Natural killer cell treated with Interleukin-12 subunit alpha and Interleukin-12 subunit beta and Interleukin-15 and Interleukin-18, amount 100 ng/mL, for 72 hours (primary cell): ENCODE measurements around the gene KCNQ5. TPM values are rescaled to one million over a fixed set of nuclear protein-coding genes. Genes with fewer than 3 reads are reported as not detected.

Experiments
- ATAC-seq, 2 donors: fragments of 150-1000 bp; cut with Tn5 transposase in 1 of 2; sonication (Bioruptor Pico), chemical (Tn5 transposase) in 1 of 2; 2 replicates each; pipeline ENCODE4 v1.10.0; 2021
- DNase-seq: peaks from one replicate; pipeline ENCODE4 v3.0.0; 2022; ENCODE audit warnings: low spot score
- H3K27ac Mint-ChIP-seq, 2 donors: 1 replicate in 1 of 2; 2 replicates in 1 of 2; pipeline ENCODE4 v1.8.0; 2022; ENCODE audit warnings: mixed read lengths in 2 of 2, mild to moderate bottlenecking in 1 of 2, moderate library complexity in 1 of 2
- H3K27me3 Mint-ChIP-seq, 2 donors: 1 replicate in 1 of 2; 2 replicates in 1 of 2; pipeline ENCODE4 v1.8.0; 2022; ENCODE audit warnings: mixed read lengths in 2 of 2
- H3K36me3 Mint-ChIP-seq: one replicate; pipeline ENCODE4 v1.8.0; 2022; ENCODE audit warnings: mixed read lengths
- H3K4me1 Mint-ChIP-seq, 2 donors: 1 replicate in 1 of 2; 2 replicates in 1 of 2; pipeline ENCODE4 v1.8.0; 2022; ENCODE audit warnings: low read depth in 2 of 2, mixed read lengths in 2 of 2, mild to moderate bottlenecking in 1 of 2
- H3K4me3 Mint-ChIP-seq: one replicate; pipeline ENCODE4 v1.8.0; 2022; ENCODE audit warnings: mixed read lengths
- H3K9me3 Mint-ChIP-seq: 2 replicates; pipeline ENCODE4 v1.8.0; 2022; ENCODE audit warnings: mixed read lengths
- total RNA-seq, 2 donors: library from RNA; stranded (reverse); gene quantifications; one replicate each; pipeline ENCODE4 v1.2.3, GENCODE V29; 2022

KCNQ5 gene
- total RNA-seq, 2 donors from 2014 or later: 3.8 to 13.3 TPM

GRCh38 chr6:72787391-72788031 is 165.6 kb downstream of the KCNQ5 start:
- no peaks in the 10 kb centered on the region for H3K9me3 Mint-ChIP-seq
- ATAC-seq (no peak), DNase-seq (no peak)
- no peak overlapping the region for H3K4me3 Mint-ChIP-seq
- H3K36me3 Mint-ChIP-seq: no peaks in the 10 kb centered on the region
- peaks cover 0 to 3% of the 10 kb centered on the region in 2 donors for H3K4me1 Mint-ChIP-seq
- H3K27ac Mint-ChIP-seq: no peak overlapping the region
- no peaks in the 10 kb centered on the region for H3K27me3 Mint-ChIP-seq

DNA sequence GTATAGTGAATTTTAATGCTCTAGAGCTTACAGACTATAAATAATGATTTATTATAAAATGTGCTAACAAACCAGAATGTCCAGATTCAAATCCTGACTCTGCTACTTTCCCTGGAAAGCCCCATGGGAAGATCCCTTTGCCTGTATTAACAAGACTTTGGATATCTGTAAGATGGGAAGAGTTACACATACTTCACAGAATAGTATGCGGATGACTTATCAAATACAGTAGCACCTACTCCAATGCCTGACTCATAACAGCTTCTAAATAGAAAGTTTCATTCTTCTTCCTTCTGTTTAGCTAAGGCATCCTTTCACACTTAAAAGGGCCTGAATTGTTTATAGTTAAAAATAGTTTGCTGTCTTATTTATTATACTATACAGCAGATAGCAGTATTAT is 166.3 kb downstream of the KCNQ5 start:
- no peak overlapping the region for H3K4me3 Mint-ChIP-seq
- no peaks in the 10 kb centered on the region for H3K9me3 Mint-ChIP-seq
- H3K4me1 Mint-ChIP-seq: peaks cover 0 to 8% of the 10 kb centered on the region in 2 donors
- DNase-seq (no peak), ATAC-seq (peak in 1 of 2 donors; percentile 38)
- H3K36me3 Mint-ChIP-seq: no peaks in the 10 kb centered on the region
- no peaks in the 10 kb centered on the region for H3K27me3 Mint-ChIP-seq
- H3K27ac Mint-ChIP-seq: no peak overlapping the region

- DNase-seq (no peak), ATAC-seq (no peak)
- Mint-ChIP-seq H3K36me3 (no peaks in the 10 kb centered on the region), H3K4me3 (no peak overlapping the region), H3K27ac (no peak overlapping the region), H3K4me1 (peaks cover 0 to 8% of the 10 kb centered on the region in 2 donors), H3K9me3 (no peaks in the 10 kb centered on the region), H3K27me3 (no peaks in the 10 kb centered on the region)
Observed at GRCh38 chr6:72789145-72789544, 167.3 kb downstream of the KCNQ5 start.

- no peak for ATAC-seq
- no peak for DNase-seq
- Mint-ChIP-seq H3K36me3 (no peaks in the 10 kb centered on the region), H3K27ac (no peak overlapping the region), H3K4me3 (no peak overlapping the region), H3K9me3 (no peaks in the 10 kb centered on the region), H3K4me1 (peaks cover 0 to 8% of the 10 kb centered on the region in 2 donors), H3K27me3 (no peaks in the 10 kb centered on the region)
Observed at GRCh38 chr6:72792692-72793091, 170.8 kb downstream of the KCNQ5 start.

GRCh38 chr6:72793641-72794395 is 172.0 kb downstream of the KCNQ5 start:
- Mint-ChIP-seq H3K4me3 (no peak overlapping the region), H3K4me1 (peaks cover 0 to 8% of the 10 kb centered on the region in 2 donors), H3K36me3 (no peaks in the 10 kb centered on the region), H3K27me3 (no peaks in the 10 kb centered on the region), H3K27ac (no peak overlapping the region), H3K9me3 (no peaks in the 10 kb centered on the region)
- no peak for DNase-seq
- ATAC-seq: no peak

GRCh38 chr6:72798196-72798595 is 176.3 kb downstream of the KCNQ5 start:
- H3K4me3 Mint-ChIP-seq: no peak overlapping the region
- peaks cover 2% of the 10 kb centered on the region for H3K9me3 Mint-ChIP-seq
- H3K36me3 Mint-ChIP-seq: peaks cover 6% of the 10 kb centered on the region
- no peaks in the 10 kb centered on the region for H3K4me1 Mint-ChIP-seq
- ATAC-seq (no peak), DNase-seq (no peak)
- no peaks in the 10 kb centered on the region for H3K27me3 Mint-ChIP-seq
- H3K27ac Mint-ChIP-seq: no peak overlapping the region

DNA sequence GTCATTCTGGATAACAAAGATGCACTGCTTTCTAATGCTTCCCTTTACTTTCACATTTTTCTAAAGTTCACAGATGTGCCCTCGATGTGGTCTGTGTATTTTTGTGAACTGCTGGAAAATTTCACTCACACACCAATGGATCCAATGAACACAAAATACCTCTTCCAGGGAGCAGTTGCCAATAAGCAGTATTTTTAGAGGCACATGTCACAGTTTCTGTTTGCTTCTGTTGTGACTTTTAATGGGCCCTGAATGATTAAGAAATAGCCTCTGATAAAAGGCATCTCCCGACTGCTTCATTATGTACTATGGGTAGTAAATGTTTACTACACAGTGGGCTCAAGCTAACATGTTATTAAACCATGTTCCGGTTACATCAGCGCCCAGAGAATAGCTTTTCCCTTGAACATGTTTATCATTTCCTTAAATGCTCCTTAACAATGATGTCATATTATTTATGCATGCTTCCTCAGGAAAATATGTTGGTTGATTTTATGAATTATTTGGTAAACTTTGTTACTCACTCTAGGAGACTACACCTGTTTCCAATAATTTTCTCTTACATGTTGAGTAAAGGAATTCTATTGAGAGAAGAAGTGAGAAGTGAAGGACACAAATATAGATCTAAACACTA is 188.0 kb downstream of the KCNQ5 start:
- peaks cover 9 to 10% of the 10 kb centered on the region in 2 donors for H3K4me1 Mint-ChIP-seq

GRCh38 chr6:72810571-72811280 is 188.9 kb downstream of the KCNQ5 start:
- ATAC-seq: no peak
- Mint-ChIP-seq H3K36me3 (no peaks in the 10 kb centered on the region), H3K27me3 (no peaks in the 10 kb centered on the region), H3K4me3 (no peak overlapping the region), H3K9me3 (peaks cover 3% of the 10 kb centered on the region), H3K27ac (no peak overlapping the region), H3K4me1 (peaks cover 16 to 18% of the 10 kb centered on the region in 2 donors)
- DNase-seq: no peak

More for the DNA sequence above, 188.0 kb downstream of the KCNQ5 start:
- H3K36me3 Mint-ChIP-seq: no peaks in the 10 kb centered on the region
- DNase-seq: no peak
- no peaks in the 10 kb centered on the region for H3K27me3 Mint-ChIP-seq
- no peak overlapping the region for H3K4me3 Mint-ChIP-seq
- no peaks in the 10 kb centered on the region for H3K9me3 Mint-ChIP-seq
- H3K27ac Mint-ChIP-seq: no peak overlapping the region
- no peak for ATAC-seq

GRCh38 chr6:72811971-72812421 is 190.1 kb downstream of the KCNQ5 start:
- no peak for DNase-seq
- Mint-ChIP-seq H3K4me3 (no peak overlapping the region), H3K4me1 (peaks cover 16 to 22% of the 10 kb centered on the region in 2 donors), H3K9me3 (peaks cover 6% of the 10 kb centered on the region), H3K27ac (no peak overlapping the region), H3K27me3 (no peaks in the 10 kb centered on the region), H3K36me3 (no peaks in the 10 kb centered on the region)
- no peak for ATAC-seq

DNA sequence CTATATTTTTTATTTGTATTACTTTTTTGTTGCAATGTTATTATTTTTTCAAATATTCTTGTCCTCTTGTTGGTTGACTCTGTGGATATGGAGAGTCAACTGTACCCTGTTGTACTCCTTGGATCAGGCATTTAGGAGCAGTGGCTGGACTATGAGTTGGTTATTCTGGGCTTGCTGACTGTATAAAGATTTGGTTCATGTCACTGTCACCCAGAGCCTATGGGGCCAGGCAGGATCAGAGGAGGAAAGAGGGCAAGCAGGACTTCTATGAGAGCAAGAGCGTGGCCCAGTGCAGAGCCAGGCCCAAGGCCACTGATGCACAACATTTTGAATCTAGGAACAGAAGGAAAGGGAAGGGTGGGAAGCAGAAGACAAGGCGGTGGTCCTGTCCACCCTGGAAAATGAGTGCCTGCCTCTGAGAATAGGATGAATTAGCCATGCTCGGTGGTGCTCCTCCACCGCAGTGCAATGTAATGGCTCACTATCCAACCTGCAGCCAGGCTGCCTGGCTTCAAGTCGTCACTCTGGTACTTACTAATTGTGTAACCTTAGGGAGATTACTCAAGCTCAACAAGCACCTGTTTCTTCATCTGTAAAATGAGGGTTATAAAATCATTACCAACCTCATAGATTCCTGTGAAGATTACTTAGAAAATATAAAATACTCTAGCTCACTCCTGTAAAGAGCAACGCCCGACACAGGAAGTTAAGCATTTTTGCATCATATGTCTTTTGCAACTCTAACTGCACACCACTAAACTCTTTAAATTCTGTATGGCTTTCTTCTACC is 192.1 kb downstream of the KCNQ5 start:
- H3K27ac Mint-ChIP-seq: peak overlapping the region in 1 of 2 donors; percentile 1

DNA sequence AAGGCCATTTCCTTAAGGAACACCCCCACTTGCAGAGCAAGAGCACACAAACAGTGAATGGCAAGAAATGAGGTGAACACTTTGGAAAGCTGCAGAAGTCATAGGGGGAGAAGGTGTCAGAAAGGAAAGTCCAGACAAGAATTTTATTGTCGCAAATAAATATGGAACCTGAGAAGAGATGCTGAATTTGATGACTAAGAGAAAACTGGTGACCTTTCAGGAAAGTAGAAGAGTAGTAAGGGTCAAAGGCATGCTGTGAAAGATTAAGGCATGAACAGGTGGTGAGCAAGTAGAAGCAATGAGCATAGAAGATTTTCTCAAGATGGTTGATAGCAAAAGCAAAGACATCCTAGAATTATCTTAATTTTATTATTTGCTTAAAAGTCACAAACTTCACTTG is 194.2 kb downstream of the KCNQ5 start:
- Mint-ChIP-seq H3K27me3 (no peaks in the 10 kb centered on the region), H3K4me3 (no peak overlapping the region), H3K36me3 (no peaks in the 10 kb centered on the region), H3K4me1 (peaks cover 16 to 22% of the 10 kb centered on the region in 2 donors), H3K9me3 (peaks cover 6% of the 10 kb centered on the region), H3K27ac (no peak overlapping the region)
- no peak for ATAC-seq
- no peak for DNase-seq

More for the DNA sequence above, 192.1 kb downstream of the KCNQ5 start:
- Mint-ChIP-seq H3K9me3 (peaks cover 6% of the 10 kb centered on the region), H3K4me3 (no peak overlapping the region), H3K4me1 (peaks cover 16 to 22% of the 10 kb centered on the region in 2 donors), H3K27me3 (no peaks in the 10 kb centered on the region), H3K36me3 (no peaks in the 10 kb centered on the region)
- ATAC-seq (peak; percentile 62 to 87), DNase-seq (no peak)

DNA sequence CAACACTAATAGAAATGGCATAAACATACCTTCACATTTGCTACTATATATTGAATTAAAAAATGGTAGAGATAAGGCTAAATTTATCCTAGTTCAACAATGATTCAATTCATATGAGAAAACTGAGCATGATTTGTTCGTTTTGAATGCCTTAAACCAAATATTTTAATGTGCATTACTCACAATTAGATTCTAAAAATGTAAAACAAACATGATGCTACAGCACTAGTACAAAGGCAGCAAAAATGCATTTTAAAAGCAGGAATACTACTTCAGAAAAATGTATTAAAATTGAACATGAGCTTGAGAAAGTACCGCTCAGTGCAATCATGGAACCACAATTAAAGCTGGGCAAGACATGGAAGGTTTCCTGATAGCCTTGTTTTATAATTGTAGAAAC is 195.3 kb downstream of the KCNQ5 start:
- ATAC-seq: no peak
- H3K27ac Mint-ChIP-seq: no peak overlapping the region

DNA sequence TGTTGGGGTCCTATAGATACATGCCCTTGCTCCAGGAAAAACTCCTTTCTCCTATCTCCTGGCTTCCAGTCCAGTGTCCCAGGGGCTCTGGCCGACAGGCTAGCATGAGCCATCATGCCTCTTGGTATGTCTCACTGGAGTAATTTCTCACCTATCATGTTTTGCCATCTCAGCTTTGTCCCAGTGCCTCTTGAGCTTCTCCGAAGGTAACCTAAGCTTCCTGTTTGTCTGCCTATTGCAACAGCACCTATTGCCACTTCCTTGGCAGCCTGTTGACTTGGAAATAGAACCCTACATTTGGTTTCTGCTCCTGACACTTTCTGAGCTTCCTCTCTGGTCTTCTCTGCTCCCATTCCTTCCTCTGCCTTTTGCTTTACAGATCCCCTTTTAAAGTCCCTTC is 197.7 kb downstream of the KCNQ5 start:
- no peaks in the 10 kb centered on the region for H3K27me3 Mint-ChIP-seq
- peak in 1 of 2 donors; percentile 60 for ATAC-seq
- H3K4me1 Mint-ChIP-seq: peaks cover 9 to 14% of the 10 kb centered on the region in 2 donors
- peaks cover 6% of the 10 kb centered on the region for H3K9me3 Mint-ChIP-seq
- H3K27ac Mint-ChIP-seq: no peak overlapping the region
- DNase-seq: no peak
- no peaks in the 10 kb centered on the region for H3K36me3 Mint-ChIP-seq
- no peak overlapping the region for H3K4me3 Mint-ChIP-seq

More for the DNA sequence above, 195.3 kb downstream of the KCNQ5 start:
- DNase-seq: no peak
- Mint-ChIP-seq H3K4me1 (peaks cover 16 to 22% of the 10 kb centered on the region in 2 donors), H3K9me3 (peaks cover 6% of the 10 kb centered on the region), H3K4me3 (no peak overlapping the region), H3K36me3 (no peaks in the 10 kb centered on the region), H3K27me3 (no peaks in the 10 kb centered on the region)
